ENCODE data around the gene EIF4EBP2. TPM values are rescaled to one million over a fixed set of nuclear protein-coding genes. Genes with fewer than 3 reads are reported as not detected.

EIF4EBP2 gene
- total RNA-seq, 2 donors from 2014 or later, result 103 to 119 TPM

DNA sequence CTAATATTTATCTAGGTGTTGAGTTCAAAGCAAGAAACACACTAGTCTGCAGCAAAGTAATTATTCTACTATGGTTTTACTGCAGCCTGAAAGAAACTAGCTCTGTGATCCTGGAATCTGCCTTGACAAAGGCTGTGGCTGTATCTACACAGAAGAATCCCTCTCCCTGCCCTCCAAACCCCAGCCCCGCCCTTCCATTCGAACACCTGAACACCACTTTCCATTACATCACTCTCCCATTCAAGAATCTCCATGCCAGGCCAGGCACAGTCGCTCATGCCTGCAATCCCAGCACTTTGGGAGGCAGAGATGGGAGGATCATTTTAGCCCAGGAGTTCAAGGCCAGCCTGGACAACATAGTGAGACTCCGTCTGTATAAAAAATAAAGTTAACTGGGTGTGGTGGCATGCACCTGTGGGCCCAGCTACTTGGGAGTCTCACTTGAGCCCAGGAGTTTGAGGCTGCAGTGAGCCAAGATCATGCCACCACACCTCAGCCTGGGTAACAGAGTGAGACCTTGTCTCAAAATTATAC, 44.9 kb upstream of the EIF4EBP2 start:
- 96 to 100% methylated on average over 2 to 4 of the region's 4 CpGs for WGBS, 2 experiments (ENCODE audit: insufficient coverage in 1 of 2, insufficient read length in 1 of 2)
- peaks cover 3% of the 10 kb centered on the region for H3K4me1 Mint-ChIP-seq

DNA sequence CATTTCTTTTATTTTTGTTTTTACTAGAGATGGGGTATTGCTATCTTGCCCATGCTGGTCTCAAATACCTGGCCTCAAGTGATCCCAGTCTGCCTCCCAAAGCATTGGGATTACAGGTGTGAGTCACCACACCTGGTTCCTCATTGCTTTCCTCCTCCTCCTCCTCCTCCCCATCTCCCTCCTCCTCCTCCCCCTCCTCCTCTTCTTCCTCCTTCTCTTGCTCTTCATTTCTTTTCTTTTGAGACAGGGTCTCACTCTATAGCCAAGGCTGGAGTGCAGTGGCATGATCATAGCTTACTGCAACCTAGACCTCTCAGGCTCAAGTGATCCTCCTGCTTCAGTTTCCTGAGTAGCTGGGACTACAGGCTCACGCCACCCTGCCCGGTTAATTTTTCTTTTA, 43.7 kb upstream of the EIF4EBP2 start:
- H3K4me1 Mint-ChIP-seq, result peaks cover 5% of the 10 kb centered on the region
- WGBS, 2 experiments (ENCODE audit: insufficient coverage in 1 of 2, insufficient read length in 1 of 2), result 80 to 100% methylated on average over 1 to 2 of the region's 2 CpGs
- Histone ChIP-seq H3K4me3 (ENCODE audit: low read length) (no peak overlapping the region), H3K36me3 (ENCODE audit: control insufficient read depth, insufficient read depth, low read length) (no peaks in the 10 kb centered on the region), H3K9ac (ENCODE audit: extremely low read depth, low read length, poor library complexity, severe bottlenecking) (no peak overlapping the region), H3K27ac (ENCODE audit: low read depth, low read length) (no peak overlapping the region), H3K27me3 (ENCODE audit: control insufficient read depth, insufficient read depth, low read length, poor library complexity, severe bottlenecking) (no peaks in the 10 kb centered on the region), H3K4me1 (ENCODE audit: control insufficient read depth, insufficient read depth, low read length) (peaks cover 2% of the 10 kb centered on the region), H3K9me3 (ENCODE audit: control insufficient read depth, low read length) (no peaks in the 10 kb centered on the region)
- H3K27ac Mint-ChIP-seq, result no peak overlapping the region
- no peaks in the 10 kb centered on the region for H3K9me3 Mint-ChIP-seq
- H3K36me3 Mint-ChIP-seq (ENCODE audit: low read depth), result peaks cover 2% of the 10 kb centered on the region
- H3K4me3 Mint-ChIP-seq, result no peak overlapping the region
- DNase-seq, result no peak
- TF ChIP-seq, protein P1, sequence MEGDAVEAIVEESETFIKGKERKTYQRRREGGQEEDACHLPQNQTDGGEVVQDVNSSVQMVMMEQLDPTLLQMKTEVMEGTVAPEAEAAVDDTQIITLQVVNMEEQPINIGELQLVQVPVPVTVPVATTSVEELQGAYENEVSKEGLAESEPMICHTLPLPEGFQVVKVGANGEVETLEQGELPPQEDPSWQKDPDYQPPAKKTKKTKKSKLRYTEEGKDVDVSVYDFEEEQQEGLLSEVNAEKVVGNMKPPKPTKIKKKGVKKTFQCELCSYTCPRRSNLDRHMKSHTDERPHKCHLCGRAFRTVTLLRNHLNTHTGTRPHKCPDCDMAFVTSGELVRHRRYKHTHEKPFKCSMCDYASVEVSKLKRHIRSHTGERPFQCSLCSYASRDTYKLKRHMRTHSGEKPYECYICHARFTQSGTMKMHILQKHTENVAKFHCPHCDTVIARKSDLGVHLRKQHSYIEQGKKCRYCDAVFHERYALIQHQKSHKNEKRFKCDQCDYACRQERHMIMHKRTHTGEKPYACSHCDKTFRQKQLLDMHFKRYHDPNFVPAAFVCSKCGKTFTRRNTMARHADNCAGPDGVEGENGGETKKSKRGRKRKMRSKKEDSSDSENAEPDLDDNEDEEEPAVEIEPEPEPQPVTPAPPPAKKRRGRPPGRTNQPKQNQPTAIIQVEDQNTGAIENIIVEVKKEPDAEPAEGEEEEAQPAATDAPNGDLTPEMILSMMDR (conservative IDR thresholded peaks at IDR 0.05), result no peak
- peaks cover 1% of the 10 kb centered on the region for H3K27me3 Mint-ChIP-seq (ENCODE audit: insufficient read depth)

More for the DNA sequence above, 44.9 kb upstream of the EIF4EBP2 start:
- Histone ChIP-seq H3K36me3 (ENCODE audit: control insufficient read depth, insufficient read depth, low read length) (no peaks in the 10 kb centered on the region), H3K27ac (ENCODE audit: low read depth, low read length) (no peak overlapping the region), H3K4me3 (ENCODE audit: low read length) (no peak overlapping the region), H3K27me3 (ENCODE audit: control insufficient read depth, insufficient read depth, low read length, poor library complexity, severe bottlenecking) (no peaks in the 10 kb centered on the region), H3K9ac (ENCODE audit: extremely low read depth, low read length, poor library complexity, severe bottlenecking) (no peak overlapping the region), H3K4me1 (ENCODE audit: control insufficient read depth, insufficient read depth, low read length) (peaks cover 5% of the 10 kb centered on the region), H3K9me3 (ENCODE audit: control insufficient read depth, low read length) (no peaks in the 10 kb centered on the region)
- no peak overlapping the region for H3K27ac Mint-ChIP-seq
- peaks cover 2% of the 10 kb centered on the region for H3K27me3 Mint-ChIP-seq (ENCODE audit: insufficient read depth)
- DNase-seq, result no peak
- TF ChIP-seq, protein P1 (conservative IDR thresholded peaks at IDR 0.05), result no peak
- H3K9me3 Mint-ChIP-seq, result no peaks in the 10 kb centered on the region
- H3K36me3 Mint-ChIP-seq (ENCODE audit: low read depth), result peaks cover 2% of the 10 kb centered on the region
- H3K4me3 Mint-ChIP-seq, result no peak overlapping the region

DNA sequence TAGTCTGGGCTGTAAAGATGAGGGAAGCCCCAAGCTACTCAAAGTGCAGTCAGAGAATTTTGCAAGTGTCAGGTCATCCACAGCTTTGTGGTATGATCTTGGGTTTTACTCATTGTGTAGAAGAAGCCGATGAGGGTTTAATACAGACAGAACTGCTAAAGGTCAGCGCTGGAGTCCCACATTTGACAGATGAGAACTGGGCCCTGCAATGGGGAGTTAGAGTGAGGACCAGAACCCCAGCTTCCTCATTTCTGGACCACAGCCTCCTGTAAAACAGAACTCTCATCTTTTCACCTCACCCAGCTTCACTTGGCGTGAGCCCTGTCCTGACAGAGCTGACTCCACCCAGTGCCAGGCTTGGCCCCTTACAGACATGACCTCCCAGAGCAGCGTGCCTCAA, 41.6 kb upstream of the EIF4EBP2 start:
- TF ChIP-seq, protein P1 (conservative IDR thresholded peaks at IDR 0.05), result no peak
- Mint-ChIP-seq H3K27me3 (ENCODE audit: insufficient read depth) (no peaks in the 10 kb centered on the region), H3K27ac (no peak overlapping the region), H3K4me3 (no peak overlapping the region), H3K36me3 (ENCODE audit: low read depth) (peaks cover 2% of the 10 kb centered on the region), H3K4me1 (peaks cover 3% of the 10 kb centered on the region), H3K9me3 (no peaks in the 10 kb centered on the region)
- 93 to 100% methylated on average over 2 to 4 of the region's 4 CpGs for WGBS, 2 experiments (ENCODE audit: insufficient coverage in 1 of 2, insufficient read length in 1 of 2)
- no peaks in the 10 kb centered on the region for H3K27me3 ChIP-seq (ENCODE audit: control insufficient read depth, insufficient read depth, low read length, poor library complexity, severe bottlenecking)
- no peak overlapping the region for H3K9ac ChIP-seq (ENCODE audit: extremely low read depth, low read length, poor library complexity, severe bottlenecking)
- H3K4me3 ChIP-seq (ENCODE audit: low read length), result no peak overlapping the region
- DNase-seq, result no peak
- no peaks in the 10 kb centered on the region for H3K36me3 ChIP-seq (ENCODE audit: control insufficient read depth, insufficient read depth, low read length)
- H3K9me3 ChIP-seq (ENCODE audit: control insufficient read depth, low read length), result no peaks in the 10 kb centered on the region
- no peak overlapping the region for H3K27ac ChIP-seq (ENCODE audit: low read depth, low read length)
- no peaks in the 10 kb centered on the region for H3K4me1 ChIP-seq (ENCODE audit: control insufficient read depth, insufficient read depth, low read length)

Measured in endodermal cell (in vitro differentiated cells).